Endothelial cell of umbilical vein (primary cell): ENCODE data around the gene RGS9. TPM values are rescaled to one million over a fixed set of nuclear protein-coding genes. Genes with fewer than 3 reads are reported as not detected.

Experiments
- BruUV-seq: library from RNA; stranded (reverse); fragments of 400-500 nt; replicated peaks from 2 replicates; lab custom pipeline; 2021; lab: Mats Ljungman, UMichigan
- CTCF ChIA-PET: fragments of 300-600, 350-600 bp; sonication (Branson Sonifier 250); formaldehyde crosslinking; loops from one replicate; lab custom pipeline; 2021; ENCODE audit warnings: antibody characterized with exemption, inconsistent platforms; lab: Charles Lee
- POLR2A ChIA-PET: fragments of 300-600, 350-600 bp; sonication (Branson Sonifier 250); formaldehyde crosslinking; loops from one replicate; lab custom pipeline; 2021; ENCODE audit warnings: antibody characterized with exemption, inconsistent platforms; lab: Charles Lee
- DNase-seq: peaks from one replicate; pipeline ENCODE4 v3.0.0-alpha.2; 2011; ENCODE audit warnings: low read depth, low spot score
- FAIRE-seq: peaks from 2 replicates; lab custom pipeline; 2011; peaks lifted over from hg19 to GRCh38; lab: Jason Lieb, UNC
- H2AFZ ChIP-seq: 2 replicates; pipeline ENCODE4 v1.6.0; 2012; ENCODE audit warnings: low read depth, low read length, control low read depth, inconsistent platforms
- H3K27ac ChIP-seq: 2 replicates; pipeline ENCODE4 v1.5.1; 2011; ENCODE audit warnings: low read depth, mild to moderate bottlenecking, control low read depth, low read length, moderate library complexity; ENCODE audit not compliant: insufficient read depth
- H3K27me3 ChIP-seq, 2 experiments: 2 replicates each; pipeline versions ENCODE4 v1.6.0 to v1.6.1; 2011; ENCODE audit warnings: low read length in 2 of 2, mixed read lengths in 1 of 2; ENCODE audit not compliant: control insufficient read depth in 2 of 2, insufficient read depth in 2 of 2
- H3K36me3 ChIP-seq, 2 experiments: 2 replicates in 1 of 2; 3 replicates in 1 of 2; pipeline ENCODE4 v1.5.1; 2011; ENCODE audit warnings: low read length in 2 of 2, mild to moderate bottlenecking in 1 of 2, moderate library complexity in 1 of 2; ENCODE audit not compliant: control insufficient read depth in 2 of 2, insufficient read depth in 2 of 2; ENCODE audit errors: extremely low read depth in 1 of 2
- H3K4me1 ChIP-seq: 3 replicates; pipeline ENCODE4 v1.5.1; 2011; ENCODE audit warnings: mild to moderate bottlenecking, low read length; ENCODE audit not compliant: control insufficient read depth, insufficient read depth; ENCODE audit errors: extremely low read depth
- H3K4me2 ChIP-seq: 2 replicates; pipeline ENCODE4 v1.6.1; 2011; ENCODE audit warnings: low read length, control low read depth, mixed read lengths; ENCODE audit not compliant: insufficient read depth
- H3K4me3 ChIP-seq, 3 experiments: fragments of 200-600 bp in 1 of 3; sonication (generic), shearing (Covaris generic) in 1 of 3; replicated peaks in 1 of 3; 2 replicates each; pipeline ENCODE4 v1.5.1; 2011 to 2016; ENCODE audit warnings: control low read depth in 3 of 3, low read length in 3 of 3, mild to moderate bottlenecking in 2 of 3, inconsistent platforms in 1 of 3, low read depth in 1 of 3, moderate library complexity in 1 of 3; ENCODE audit not compliant: insufficient read depth in 1 of 3
- H3K79me2 ChIP-seq: 2 replicates; pipeline ENCODE4 v1.6.0; 2012; ENCODE audit warnings: low read length, inconsistent platforms; ENCODE audit not compliant: control insufficient read depth, insufficient read depth
- H3K9ac ChIP-seq: replicated peaks from 2 replicates; pipeline ENCODE3; 2011; ENCODE audit warnings: low read length, control low read depth; ENCODE audit not compliant: insufficient read depth; ENCODE audit errors: extremely low read depth
- H3K9me1 ChIP-seq: replicated peaks from 3 replicates; pipeline ENCODE4 v1.6.0; 2011; ENCODE audit warnings: mild to moderate bottlenecking, low read length; ENCODE audit not compliant: control insufficient read depth, insufficient read depth; ENCODE audit errors: extremely low read depth
- H3K9me3 ChIP-seq: replicated peaks from 2 replicates; pipeline ENCODE4 v1.5.1; 2012; ENCODE audit warnings: low read length, inconsistent platforms; ENCODE audit not compliant: control insufficient read depth, insufficient read depth
- H4K20me1 ChIP-seq: replicated peaks from 2 replicates; pipeline ENCODE3; 2011; ENCODE audit warnings: mild to moderate bottlenecking, low read length; ENCODE audit not compliant: control insufficient read depth, insufficient read depth; ENCODE audit errors: extremely low read depth
- EZH2 ChIP-seq: IDR thresholded peaks from 2 replicates; pipeline ENCODE4 v1.6.1; 2012; ENCODE audit warnings: borderline replicate concordance, low read depth, mild to moderate bottlenecking, moderate library complexity, low read length, inconsistent platforms; ENCODE audit not compliant: severe bottlenecking
- FOS ChIP-seq: IDR thresholded peaks from 2 replicates; pipeline ENCODE4 v1.6.1; 2011; ENCODE audit warnings: mild to moderate bottlenecking, low read length, moderate library complexity, borderline replicate concordance; ENCODE audit not compliant: insufficient read depth
- GATA2 ChIP-seq: IDR thresholded peaks from 2 replicates; pipeline ENCODE4 v1.7.0; 2011; ENCODE audit warnings: low read depth, mild to moderate bottlenecking, moderate library complexity, mixed read lengths, low read length; ENCODE audit not compliant: insufficient read length, insufficient read depth
- JUN ChIP-seq: IDR thresholded peaks from 2 replicates; pipeline ENCODE4 v1.6.1; 2011; ENCODE audit warnings: borderline replicate concordance, low read depth; ENCODE audit not compliant: insufficient read length, insufficient read depth
- MAX ChIP-seq: IDR thresholded peaks from 2 replicates; pipeline ENCODE4 v1.6.1; 2011; ENCODE audit not compliant: insufficient read depth, insufficient read length
- MYC ChIP-seq: IDR thresholded peaks from one replicate; pipeline ENCODE4 v1.6.1; 2011; ENCODE audit warnings: mild to moderate bottlenecking, low read depth, low read length
- POLR2A ChIP-seq: IDR thresholded peaks from 2 replicates; pipeline ENCODE4 v1.6.1; 2012; ENCODE audit warnings: low read depth, mild to moderate bottlenecking, control low read depth, low read length
- POLR2AphosphoS5 ChIP-seq: IDR thresholded peaks from 2 replicates; pipeline ENCODE4 v1.6.1; 2012; ENCODE audit warnings: low read depth, mild to moderate bottlenecking, control low read depth, low read length, moderate library complexity; ENCODE audit not compliant: insufficient read depth
- dilution Hi-C: fragments of 300-500 bp; cut with MboI; formaldehyde crosslinking; loops from one replicate; pipeline ENCODE4 v1.15.0; 2019; ENCODE audit warnings: low sequenced_read_pairs; ENCODE audit not compliant: extremely low pct_ligation_motif_present
- intact Hi-C: fragments of 100-400 bp; cut with micrococcal nuclease; formaldehyde crosslinking; loops from one replicate; pipeline ENCODE4 v1.10.0; 2022
- polyA plus RNA-seq, 4 experiments: library from polyadenylated mRNA; depleted of rRNA in 3 of 4; stranded (reverse) in 3 of 4; unstranded in 1 of 4; fragments of >200 nt; gene quantifications; 2 replicates each; pipeline versions ENCODE4 v1.2.1 to v1.2.3, GENCODE V29; 2011 to 2012; ENCODE audit warnings: missing spikeins in 1 of 4
- total RNA-seq: library from RNA; stranded (reverse); gene quantifications from 2 replicates; pipeline ENCODE4 v1.2.3, GENCODE V29; 2021
- TF ChIP-seq, protein P1 (sequence below), 2 donors: IDR thresholded peaks; 1 replicate in 1 of 2; 2 replicates in 1 of 2; pipeline ENCODE4 v1.5.1; 2011; ENCODE audit warnings: low read length in 2 of 2, mild to moderate bottlenecking in 2 of 2, moderate library complexity in 2 of 2, control low read depth in 1 of 2, inconsistent platforms in 1 of 2, low read depth in 1 of 2; ENCODE audit not compliant: insufficient read depth in 1 of 2; ENCODE audit errors: extremely low read depth in 1 of 2

The RGS9 gene
- total and polyA plus RNA-seq, 2 donors (not counting 3 experiments of a cell fraction or from before 2014, with no cell fraction given): 0.61 to 1.4 TPM

GRCh38 chr17:65228734-65229620 is 91.8 kb downstream of the RGS9 start:
- Histone ChIP-seq H3K79me2 (no peaks in the 10 kb centered on the region), H3K36me3 (no peaks in the 10 kb centered on the region), H3K9ac (no peak overlapping the region), H3K4me1 (peaks cover 13% of the 10 kb centered on the region), H3K9me3 (no peaks in the 10 kb centered on the region), H3K27ac (no peak overlapping the region), H3K4me3 (no peak overlapping the region), H2AFZ (no peak overlapping the region), H3K27me3 (peaks cover 14 to 15% of the 10 kb centered on the region in 2 experiments), H3K4me2 (peak overlapping the region; percentile 66), H4K20me1 (no peaks in the 10 kb centered on the region), H3K9me1 (no peaks in the 10 kb centered on the region)
- TF ChIP-seq EZH2 (no peak), MAX (no peak), JUN (peak; percentile 4), POLR2AphosphoS5 (peak; percentile 45), FOS (peak; percentile 84), GATA2 (peak; percentile 79), POLR2A (no peak), MYC (no peak)
- TF ChIP-seq, protein P1, sequence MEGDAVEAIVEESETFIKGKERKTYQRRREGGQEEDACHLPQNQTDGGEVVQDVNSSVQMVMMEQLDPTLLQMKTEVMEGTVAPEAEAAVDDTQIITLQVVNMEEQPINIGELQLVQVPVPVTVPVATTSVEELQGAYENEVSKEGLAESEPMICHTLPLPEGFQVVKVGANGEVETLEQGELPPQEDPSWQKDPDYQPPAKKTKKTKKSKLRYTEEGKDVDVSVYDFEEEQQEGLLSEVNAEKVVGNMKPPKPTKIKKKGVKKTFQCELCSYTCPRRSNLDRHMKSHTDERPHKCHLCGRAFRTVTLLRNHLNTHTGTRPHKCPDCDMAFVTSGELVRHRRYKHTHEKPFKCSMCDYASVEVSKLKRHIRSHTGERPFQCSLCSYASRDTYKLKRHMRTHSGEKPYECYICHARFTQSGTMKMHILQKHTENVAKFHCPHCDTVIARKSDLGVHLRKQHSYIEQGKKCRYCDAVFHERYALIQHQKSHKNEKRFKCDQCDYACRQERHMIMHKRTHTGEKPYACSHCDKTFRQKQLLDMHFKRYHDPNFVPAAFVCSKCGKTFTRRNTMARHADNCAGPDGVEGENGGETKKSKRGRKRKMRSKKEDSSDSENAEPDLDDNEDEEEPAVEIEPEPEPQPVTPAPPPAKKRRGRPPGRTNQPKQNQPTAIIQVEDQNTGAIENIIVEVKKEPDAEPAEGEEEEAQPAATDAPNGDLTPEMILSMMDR (IDR thresholded peaks at IDR 0.05; ENCODE audit: extremely low read depth in 1 of 2, insufficient read depth in 1 of 2, low read depth in 1 of 2, low read length in 2 of 2): no peak
- no TSS peak for BruUV-seq
- CTCF ChIA-PET: interaction anchor here (1.1 to 4.4 kb wide), 6 partner anchors 10 to 937 kb away, joined by 3 to 108 read pairs (median 6); no protein-coding TSS in a partner anchor
- POLR2A ChIA-PET: no interaction called here
- intact Hi-C loops (no loop called here), dilution Hi-C loops (no loop called here)
- DNase-seq: peak; percentile 79
- peak; percentile 89 for FAIRE-seq
